Measurements from ENCODE around the gene FCAR. TPM values are rescaled to one million over a fixed set of nuclear protein-coding genes. Genes with fewer than 3 reads are reported as not detected.
"Not testable (repeated sequence)": the region's sequence is repeated elsewhere in the genome, so short reads cannot be mapped to it uniquely, and the experiment has no call there.

The FCAR gene
- total RNA-seq, 1 donor: not detected

DNA sequence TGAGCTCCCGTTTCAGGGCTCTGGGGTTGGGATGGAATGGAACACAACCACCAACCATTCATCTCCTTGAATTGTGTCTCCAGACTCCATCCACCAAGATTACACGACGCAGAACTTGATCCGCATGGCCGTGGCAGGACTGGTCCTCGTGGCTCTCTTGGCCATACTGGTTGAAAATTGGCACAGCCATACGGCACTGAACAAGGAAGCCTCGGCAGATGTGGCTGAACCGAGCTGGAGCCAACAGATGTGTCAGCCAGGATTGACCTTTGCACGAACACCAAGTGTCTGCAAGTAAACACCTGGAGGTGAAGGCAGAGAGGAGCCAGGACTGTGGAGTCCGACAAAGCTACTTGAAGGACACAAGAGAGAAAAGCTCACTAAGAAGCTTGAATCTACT is 15.5 kb downstream of the FCAR start:
- H3K4me3 ChIP-seq (ENCODE audit: low read depth, low read length): no peak overlapping the region
- no peak for DNase-seq (ENCODE audit: low read depth)
- no peak for TF ChIP-seq CTCF (IDR thresholded peaks at IDR 0.05; ENCODE audit: insufficient read depth, low read length)

DNA sequence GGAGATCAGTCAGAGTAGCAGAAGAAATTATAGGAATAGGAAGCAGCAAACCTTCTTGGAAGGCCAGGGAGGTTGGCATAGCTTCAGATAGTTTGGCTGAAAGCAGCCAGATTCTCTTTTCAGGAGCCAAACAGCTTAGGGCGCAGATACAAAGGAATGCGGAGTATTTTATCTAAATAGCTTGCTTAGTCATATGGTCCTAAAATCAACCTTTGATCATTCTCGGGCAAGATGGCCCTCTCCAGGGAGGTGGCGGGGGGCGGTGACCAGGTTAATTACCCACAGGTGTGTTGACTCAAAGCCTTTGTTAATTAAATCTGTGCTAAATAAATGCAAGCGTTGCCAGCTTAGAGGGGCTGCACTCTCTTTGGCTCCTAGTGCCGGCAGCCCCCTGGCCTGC is 19.4 kb downstream of the FCAR start:
- H3K4me3 ChIP-seq (ENCODE audit: low read depth, low read length): no peak overlapping the region
- DNase-seq (ENCODE audit: low read depth): no peak
- no peak for TF ChIP-seq CTCF (IDR thresholded peaks at IDR 0.05; ENCODE audit: insufficient read depth, low read length)

GRCh38 chr19:54894106-54894505 is 20.1 kb downstream of the FCAR start:
- not testable (repeated sequence) for DNase-seq (ENCODE audit: low read depth); H3K4me3 ChIP-seq (ENCODE audit: low read depth, low read length)

DNA sequence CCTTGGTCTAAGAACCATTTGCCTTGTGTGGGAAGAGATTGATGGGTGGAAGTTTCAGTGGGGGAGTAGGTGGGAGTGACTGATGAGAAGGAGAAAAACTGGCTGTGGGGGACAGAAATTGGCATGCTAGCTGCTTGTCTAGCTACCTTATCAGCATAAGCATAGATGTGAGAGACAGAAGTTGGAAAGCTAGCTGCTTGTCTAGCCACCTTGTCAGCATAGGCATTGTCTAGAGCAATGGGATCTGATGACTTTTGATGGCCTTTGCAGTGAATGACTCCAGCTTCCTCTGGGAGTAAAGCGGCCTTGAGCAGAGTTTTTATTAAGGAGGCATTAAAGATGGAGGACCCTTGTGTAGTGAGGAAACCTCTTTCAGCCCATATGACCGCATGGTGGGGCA is 22.0 kb downstream of the FCAR start:
- DNase-seq (ENCODE audit: low read depth): no peak

DNA sequence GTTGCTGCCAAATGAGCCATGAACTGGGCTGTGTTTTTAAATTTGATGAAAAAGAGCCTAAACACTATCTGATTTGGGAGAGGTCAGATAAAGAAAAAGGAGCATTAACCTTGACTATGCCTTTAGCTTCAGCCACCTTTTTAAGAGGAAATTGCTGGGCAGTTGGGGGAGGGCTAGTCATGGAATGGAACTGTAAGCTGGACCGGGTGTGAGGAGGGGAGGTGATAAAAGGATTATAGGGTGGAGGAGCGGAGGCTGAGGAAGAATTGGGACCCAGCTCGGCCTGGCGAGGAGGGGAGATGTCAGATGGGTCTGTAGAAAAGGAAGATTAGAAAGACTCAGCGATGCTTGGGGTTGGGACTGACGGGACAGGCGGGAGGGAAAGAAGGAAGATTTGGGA is 24.6 kb downstream of the FCAR start:
- H3K4me3 ChIP-seq (ENCODE audit: low read depth, low read length); DNase-seq (ENCODE audit: low read depth): not testable (repeated sequence)

More for the DNA sequence above, 22.0 kb downstream of the FCAR start:
- TF ChIP-seq CTCF (IDR thresholded peaks at IDR 0.05; ENCODE audit: insufficient read depth, low read length): no peak
- no peak overlapping the region for H3K4me3 ChIP-seq (ENCODE audit: low read depth, low read length)

GRCh38 chr19:54899646-54900045 is 25.6 kb downstream of the FCAR start:
- H3K4me3 ChIP-seq (ENCODE audit: low read depth, low read length); DNase-seq (ENCODE audit: low read depth): not testable (repeated sequence)

DNA sequence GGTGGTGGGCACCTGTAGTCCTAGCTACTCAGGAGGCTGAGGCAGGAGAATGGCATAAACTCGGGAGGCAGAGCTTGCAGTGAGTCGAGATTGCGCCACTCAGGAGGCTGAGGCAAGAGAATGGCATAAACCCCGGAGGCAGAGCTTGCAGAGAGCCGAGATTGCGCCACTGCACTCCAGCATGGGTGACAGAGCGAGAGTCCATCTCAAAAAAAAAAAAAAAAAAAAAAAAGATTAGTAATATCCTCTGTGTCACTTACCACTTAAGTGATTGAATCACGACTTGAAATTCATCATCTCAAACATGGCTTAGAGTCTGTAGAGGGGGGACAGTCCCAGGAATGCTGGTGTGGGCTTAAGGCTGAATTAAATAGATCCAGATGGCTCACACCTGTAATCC is 27.1 kb downstream of the FCAR start:
- DNase-seq (ENCODE audit: low read depth); H3K4me3 ChIP-seq (ENCODE audit: low read depth, low read length): not testable (repeated sequence)

- no peak for DNase-seq (ENCODE audit: low read depth)
- TF ChIP-seq CTCF (IDR thresholded peaks at IDR 0.05; ENCODE audit: insufficient read depth, low read length): no peak
- no peak overlapping the region for H3K4me3 ChIP-seq (ENCODE audit: low read depth, low read length)
Measured at GRCh38 chr19:54902061-54902460, 28.0 kb downstream of the FCAR start.

GRCh38 chr19:54903303-54903702 is 29.3 kb downstream of the FCAR start:
- no peak for DNase-seq (ENCODE audit: low read depth)
- no peak for TF ChIP-seq CTCF (IDR thresholded peaks at IDR 0.05; ENCODE audit: insufficient read depth, low read length)
- H3K4me3 ChIP-seq (ENCODE audit: low read depth, low read length): no peak overlapping the region

DNA sequence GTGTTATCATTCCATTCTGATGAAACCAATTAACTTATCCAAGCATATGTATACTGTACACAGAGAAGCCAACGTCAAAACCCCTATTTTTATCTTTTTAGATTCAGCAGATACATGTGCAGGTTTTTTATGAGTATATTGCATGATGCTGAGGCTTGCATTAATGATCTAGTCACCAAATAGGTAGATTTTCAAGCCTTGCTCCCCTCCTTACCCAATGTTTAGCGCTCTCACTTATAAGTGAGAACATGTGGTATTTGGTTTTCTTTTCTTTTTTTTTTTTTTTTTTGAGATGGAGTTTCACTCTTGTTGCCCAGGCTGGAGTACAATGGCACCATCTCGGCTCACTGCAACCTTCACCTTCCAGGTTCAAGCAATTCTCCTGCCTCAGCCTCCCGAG is 30.2 kb downstream of the FCAR start:
- DNase-seq (ENCODE audit: low read depth); H3K4me3 ChIP-seq (ENCODE audit: low read depth, low read length): not testable (repeated sequence)
